ENCODE data around the gene NKX1-1.
"Not testable (repeated sequence)": the region's sequence is repeated elsewhere in the genome, so short reads cannot be mapped to it uniquely, and the experiment has no call there.

The NKX1-1 gene

DNA sequence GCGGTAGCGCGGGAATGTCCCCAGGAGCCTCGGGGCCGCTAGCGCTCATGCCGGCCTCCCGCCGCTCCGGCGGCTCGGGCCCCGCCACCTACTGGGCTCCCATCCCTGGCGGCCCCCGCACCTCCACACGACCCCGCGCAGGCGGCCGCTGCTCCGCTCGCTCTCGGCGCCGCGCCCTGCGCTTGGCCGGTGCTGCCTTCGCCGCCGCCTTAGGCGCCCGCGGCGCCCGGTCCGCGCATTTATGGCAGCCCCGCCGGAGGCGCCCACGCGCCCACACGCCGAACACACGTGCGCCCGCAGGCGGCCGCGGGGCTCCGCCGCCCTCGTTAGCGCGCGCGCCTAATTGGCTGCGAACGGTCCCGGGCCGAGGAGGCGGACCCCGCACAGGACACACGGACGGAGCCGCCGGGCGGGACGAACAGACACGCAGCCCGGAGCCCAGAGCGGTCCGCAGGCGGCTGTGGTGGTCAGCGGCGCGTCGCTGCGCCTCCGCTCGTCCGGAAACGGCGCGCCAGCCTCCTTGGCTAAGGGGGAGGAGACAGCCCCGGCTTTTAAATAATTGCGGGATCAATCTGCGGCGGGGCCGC, at the start of gene NKX1-1:
Gene NKX1-1 (minus strand): TSS at position 49 of the 587 bp plus-strand sequence. CDS start 0 bp downstream, at position 49.
- no peak for DNase-seq (ENCODE audit: low read depth in 3 of 3)

GRCh38 chr4:1453731-1454130, 47.5 kb upstream of the NKX1-1 start:
- no peak for DNase-seq (ENCODE audit: low read depth in 3 of 3)

- DNase-seq (ENCODE audit: low read depth in 3 of 3), result no peak
Measured at GRCh38 chr4:1452431-1453051, 46.3 kb upstream of the NKX1-1 start.

DNA sequence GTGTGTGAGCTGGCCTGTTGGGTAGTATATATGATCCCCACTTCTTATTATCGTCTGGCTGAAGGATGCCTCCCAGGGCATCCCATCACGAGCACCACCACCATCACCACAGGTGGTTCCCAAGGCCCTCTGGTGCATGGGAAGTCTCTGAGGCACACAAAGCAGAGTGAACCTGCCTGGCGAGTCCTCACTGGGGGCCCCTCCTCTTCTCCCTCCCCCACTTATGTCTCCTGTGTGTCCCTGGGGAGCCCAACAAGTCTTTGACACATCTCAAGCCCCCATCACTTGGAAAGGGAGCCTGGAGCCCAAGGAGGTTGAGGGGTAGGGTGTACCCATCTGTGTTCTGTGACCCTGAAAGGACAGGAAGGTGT, 45.5 kb upstream of the NKX1-1 start:
- no peak for DNase-seq (ENCODE audit: low read depth in 3 of 3)

GRCh38 chr4:1451106-1451751, 45.0 kb upstream of the NKX1-1 start:
- no peak for DNase-seq (ENCODE audit: low read depth in 3 of 3)

GRCh38 chr4:1449833-1450741, 43.8 kb upstream of the NKX1-1 start:
- no peak for DNase-seq (ENCODE audit: low read depth in 3 of 3)

GRCh38 chr4:1449475-1449832, 43.2 kb upstream of the NKX1-1 start:
- no peak for DNase-seq (ENCODE audit: low read depth in 3 of 3)

GRCh38 chr4:1448589-1449420, 42.6 kb upstream of the NKX1-1 start:
- no peak for DNase-seq (ENCODE audit: low read depth in 3 of 3)

DNA sequence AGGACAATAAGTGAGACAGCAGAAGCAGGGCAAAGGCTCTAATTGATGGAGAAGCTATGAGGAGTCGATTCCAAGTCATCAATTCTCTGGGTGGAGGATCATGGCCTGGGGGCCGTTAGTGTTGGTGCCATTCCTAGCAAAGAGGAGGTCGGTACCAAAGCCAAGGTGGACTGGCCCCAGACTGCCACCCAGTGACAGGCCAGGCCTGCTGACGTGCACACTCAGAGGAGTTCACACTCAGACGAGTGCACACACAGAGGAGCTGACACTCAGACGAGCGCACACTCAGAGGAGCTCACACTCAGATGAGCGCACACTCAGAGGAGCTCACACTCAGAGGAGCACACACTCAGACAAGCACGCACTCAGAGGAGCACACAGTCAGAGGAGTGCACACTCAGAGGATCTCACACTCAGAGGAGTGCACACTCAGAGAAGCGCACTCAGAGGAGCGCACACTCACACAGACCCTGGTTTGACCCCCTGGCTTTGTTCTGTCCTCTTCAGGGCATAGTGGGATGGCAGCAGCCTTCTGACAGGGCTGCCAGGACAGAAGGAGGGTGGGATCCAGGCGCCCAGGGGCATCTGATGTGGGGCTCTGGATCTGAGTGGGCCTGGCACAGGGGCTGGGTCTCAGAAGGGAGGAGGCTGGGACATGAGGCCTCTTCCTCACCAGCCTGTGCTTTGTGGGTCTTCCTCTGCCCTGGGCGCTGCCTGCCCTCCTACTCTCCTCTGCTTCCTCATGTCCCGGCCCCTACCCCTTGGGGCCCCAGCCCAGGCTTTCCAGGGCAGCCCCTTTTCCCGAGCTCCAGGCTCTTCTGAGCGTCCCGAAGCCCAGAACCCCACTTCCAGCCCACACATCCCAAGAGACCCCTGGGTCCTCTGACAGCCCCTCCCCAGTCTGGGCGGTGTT, 41.7 kb upstream of the NKX1-1 start:
- DNase-seq (ENCODE audit: low read depth in 3 of 3), result no peak

DNA sequence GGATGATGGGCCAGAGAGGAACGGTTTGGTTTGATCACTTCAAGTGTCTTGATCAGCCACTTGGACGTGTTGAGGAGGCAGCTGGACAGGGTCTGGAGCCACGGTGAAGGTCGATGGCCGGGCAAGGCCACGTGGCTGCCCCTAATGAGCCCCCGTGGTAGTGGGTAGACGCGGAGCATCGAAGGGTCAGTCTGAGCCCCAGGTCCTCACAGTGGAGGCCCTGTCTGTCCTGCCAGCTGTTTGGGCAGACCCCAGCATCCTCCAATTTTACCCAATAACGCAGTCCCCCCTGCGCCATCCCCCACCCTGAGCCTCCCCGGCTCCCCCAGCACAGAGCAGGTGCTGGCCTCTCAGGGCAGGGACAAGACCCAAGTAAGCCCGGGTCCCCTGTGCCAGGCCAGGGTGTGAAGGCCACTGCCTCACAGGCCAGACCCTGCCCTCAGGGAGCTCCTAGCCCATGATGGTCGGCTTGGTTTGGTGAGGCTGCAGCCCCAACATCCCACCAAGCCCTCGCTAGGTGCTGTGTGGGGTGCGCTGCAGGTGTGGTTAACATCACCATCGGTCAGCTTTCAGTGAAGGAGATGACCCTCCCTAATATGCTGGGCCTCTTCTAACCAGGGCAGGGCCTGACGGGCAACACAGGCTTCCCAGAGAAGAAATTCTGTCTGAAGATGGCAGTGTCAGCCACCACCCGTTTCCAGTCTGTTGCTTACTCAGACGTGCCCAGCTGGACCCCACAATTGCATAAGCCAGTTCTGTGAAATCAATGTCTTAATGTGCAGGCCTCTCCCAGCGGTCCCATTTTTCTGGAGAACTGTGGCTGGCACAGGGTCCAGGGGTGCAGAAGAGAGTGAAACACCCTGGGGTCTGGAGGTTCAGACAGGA, 40.5 kb upstream of the NKX1-1 start:
- DNase-seq (ENCODE audit: low read depth in 3 of 3), result no peak

GRCh38 chr4:1445716-1446445, 39.6 kb upstream of the NKX1-1 start:
- no peak for DNase-seq (ENCODE audit: low read depth in 3 of 3)

DNA sequence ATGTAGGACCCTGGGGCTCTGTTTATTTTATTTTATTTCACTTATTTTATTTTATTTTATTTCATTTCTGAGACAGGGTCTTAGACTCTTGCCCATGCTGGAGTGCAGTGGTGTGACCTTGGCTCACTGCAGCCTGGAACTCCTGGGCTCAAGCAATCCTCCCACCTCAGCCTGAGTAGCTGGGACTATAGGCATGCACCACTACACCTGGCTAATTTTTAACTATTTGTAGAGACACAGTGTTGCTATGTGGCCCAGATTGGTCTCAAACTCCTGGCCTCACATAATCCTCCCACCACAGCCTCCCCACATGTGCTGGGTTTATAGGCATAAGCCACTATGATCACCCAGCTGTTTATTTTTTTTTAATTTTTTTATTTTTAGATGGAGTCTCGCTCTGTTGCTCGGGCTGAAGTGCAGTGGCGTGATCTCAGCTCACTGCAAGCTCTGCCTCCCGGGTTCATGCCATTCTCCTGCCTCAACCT, 37.5 kb upstream of the NKX1-1 start:
- DNase-seq (ENCODE audit: low read depth in 3 of 3), result not testable (repeated sequence)

DNA sequence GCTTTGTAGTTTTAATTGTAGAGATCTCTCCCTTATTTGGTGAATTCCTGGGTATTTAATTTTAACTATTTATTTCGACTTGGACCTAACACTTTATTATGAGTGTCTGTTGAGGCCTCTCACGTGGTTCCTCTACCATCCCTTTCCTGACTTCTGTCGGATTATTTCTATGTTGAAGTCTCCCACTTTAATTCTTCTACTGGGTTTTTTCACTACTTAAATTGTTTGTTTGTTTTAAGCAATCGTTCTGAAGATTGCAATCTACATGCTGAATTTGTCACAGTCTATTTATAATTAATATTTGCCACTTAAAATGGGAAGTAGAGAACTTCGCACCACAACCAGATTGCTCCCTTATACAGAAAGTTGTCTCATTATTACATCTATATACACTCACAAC, 20.8 kb upstream of the NKX1-1 start:
- DNase-seq (ENCODE audit: low read depth in 3 of 3), result no peak

DNA sequence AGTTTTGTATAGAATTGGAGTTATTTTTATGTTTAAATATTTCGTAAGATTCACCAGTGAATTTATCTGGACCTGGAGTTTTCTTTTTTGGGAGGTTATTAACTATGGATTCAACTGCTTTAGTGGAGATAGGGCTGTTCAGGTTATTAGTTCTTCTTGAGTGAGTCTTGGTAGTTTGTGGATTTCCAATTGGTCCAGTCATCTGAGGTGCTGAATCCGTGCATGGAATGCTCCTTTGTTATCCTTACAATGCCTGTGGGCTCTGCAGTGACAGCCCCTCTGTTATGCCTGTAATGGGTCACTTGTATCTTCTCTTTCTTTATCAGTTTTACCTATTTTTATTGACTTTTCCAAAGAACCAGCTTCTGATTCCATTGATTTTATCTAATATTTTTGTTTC, 15.4 kb upstream of the NKX1-1 start:
- DNase-seq (ENCODE audit: low read depth in 3 of 3), result no peak

GRCh38 chr4:1419708-1420107, 13.5 kb upstream of the NKX1-1 start:
- DNase-seq (ENCODE audit: low read depth in 3 of 3), result no peak

DNA sequence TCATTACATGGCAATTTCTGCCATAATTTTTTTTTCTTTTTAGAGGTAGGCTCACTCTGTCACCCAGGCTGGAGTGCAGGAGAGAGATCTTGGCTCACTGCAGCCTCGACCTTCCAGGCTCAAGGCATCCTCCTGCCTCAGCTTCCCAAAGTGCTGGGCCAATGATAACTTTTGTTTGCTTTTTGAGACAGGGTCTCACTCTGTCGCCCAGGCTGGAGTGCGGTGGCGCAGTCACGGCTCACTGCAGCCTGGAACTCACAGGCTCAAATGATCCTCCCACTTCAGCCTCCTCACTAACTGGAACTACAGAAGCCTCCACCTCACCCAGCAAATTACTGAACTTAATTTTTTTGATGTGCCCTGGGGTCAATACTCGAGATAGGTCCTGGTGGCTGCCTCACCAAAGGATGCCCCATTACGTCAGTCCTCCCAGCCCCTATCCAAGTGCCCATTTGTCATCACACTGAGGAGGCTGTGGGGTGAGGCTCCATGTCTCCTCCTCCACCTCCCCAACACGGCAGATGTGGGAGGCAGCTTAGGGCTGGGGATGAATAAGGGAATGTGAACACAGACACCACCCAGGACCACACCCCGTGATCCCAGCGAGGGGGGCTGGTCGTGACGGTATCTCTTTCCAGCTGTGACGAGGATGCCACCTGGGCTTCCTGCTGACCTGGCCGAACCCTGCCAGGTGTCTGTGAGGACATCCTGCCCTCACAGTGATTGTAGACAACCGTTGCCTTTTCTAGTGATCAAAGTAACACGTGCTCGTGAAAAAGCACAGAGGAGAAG, 12.4 kb upstream of the NKX1-1 start:
- no peak for DNase-seq (ENCODE audit: low read depth in 3 of 3)

DNA sequence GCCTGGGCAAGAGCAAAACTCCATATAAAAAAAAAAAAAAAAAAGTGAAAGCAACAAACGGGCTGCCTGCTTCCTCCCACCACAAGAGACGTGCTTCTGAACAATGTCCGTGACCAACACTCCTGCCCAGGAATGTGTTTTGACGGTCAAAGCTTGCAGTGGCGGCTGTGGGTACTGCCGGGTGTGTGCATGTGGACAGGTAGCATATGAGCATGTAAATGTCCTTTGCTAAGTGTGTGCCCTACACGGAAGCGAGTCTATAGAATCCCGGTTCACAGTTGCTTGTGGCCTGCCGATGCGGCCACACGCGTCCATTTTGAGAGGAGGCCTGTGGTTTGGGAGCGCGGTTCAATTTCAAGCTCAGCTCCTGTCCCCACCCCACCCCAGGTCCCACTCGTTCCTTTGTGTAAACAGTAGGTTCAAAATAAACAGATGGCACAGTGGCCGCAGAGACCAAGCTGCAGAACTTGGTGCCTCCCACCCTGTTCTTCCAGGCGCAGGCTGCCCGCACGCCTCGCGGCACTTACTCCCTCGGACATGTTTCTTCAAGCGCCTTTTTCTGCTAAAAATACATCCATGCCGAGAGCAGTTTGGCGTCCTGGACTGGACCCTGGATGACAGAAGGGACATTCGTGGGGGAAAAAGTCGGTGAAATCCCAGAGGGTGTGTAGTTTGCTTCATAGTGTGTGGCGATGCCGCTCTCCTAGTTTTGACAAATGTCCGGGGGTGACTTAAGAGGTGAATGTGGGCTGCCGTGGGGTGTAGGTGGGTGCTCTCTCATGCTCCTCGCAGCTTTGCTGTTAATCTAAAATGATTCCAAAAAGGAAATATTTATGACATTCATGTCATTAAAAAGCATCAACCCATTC, 11.5 kb upstream of the NKX1-1 start:
- no peak for DNase-seq (ENCODE audit: low read depth in 3 of 3)
